Peyer's patch (tissue), 4 donors: ENCODE measurements around the gene AFDN. TPM values are rescaled to one million over a fixed set of nuclear protein-coding genes. Genes with fewer than 3 reads are reported as not detected.
A peak's percentile ranks its signal among the peaks of the same experiment; 100 is the strongest.

Experiments used
- DNase-seq, 3 donors: peaks; one replicate each; pipeline ENCODE4 v3.0.0-alpha.2; 2017 to 2019
- H3K27ac ChIP-seq, 4 donors: fragments of 200-600 bp; sonication (generic); one replicate each; pipeline ENCODE4 v1.5.1; 2016 to 2019
- H3K27me3 ChIP-seq, 2 donors: fragments of 200-600 bp; sonication (generic); one replicate each; pipeline ENCODE4 v1.5.1; 2019
- H3K36me3 ChIP-seq, 3 donors: fragments of 200-600 bp; sonication (generic); one replicate each; pipeline ENCODE4 v1.5.1; 2016 to 2019
- H3K4me1 ChIP-seq, 4 donors: fragments of 200-600 bp; sonication (generic); one replicate each; pipeline ENCODE4 v1.5.1; 2016 to 2019
- H3K4me3 ChIP-seq, 4 donors: fragments of 200-600 bp; sonication (generic); 1 replicate in 3 of 4; 2 replicates in 1 of 4; pipeline ENCODE4 v1.5.1; 2016 to 2019; ENCODE audit warnings: mild to moderate bottlenecking in 1 of 4
- H3K9me3 ChIP-seq, 4 donors: fragments of 200-600 bp; sonication (generic); one replicate each; pipeline ENCODE4 v1.5.1; 2016 to 2019; ENCODE audit warnings: mild to moderate bottlenecking in 1 of 4
- POLR2A ChIP-seq, 2 donors: fragments of 450-650 bp; IDR thresholded peaks; one replicate each; pipeline ENCODE4 v1.5.1; 2017; ENCODE audit warnings: antibody characterized with exemption in 2 of 2, mild to moderate bottlenecking in 2 of 2, moderate library complexity in 2 of 2
- total RNA-seq, 4 donors: library from RNA; depleted of rRNA; stranded (reverse); fragments of >200 nt; gene quantifications; one replicate each; pipeline ENCODE4 v1.1.0, GENCODE V29; 2016
- TF ChIP-seq, protein P1 (sequence below), 6 experiments: fragments of 450-650 bp in 4 of 6; fragments of 200-600 bp in 2 of 6; sonication (generic) in 1 of 6; IDR thresholded peaks; one replicate each; pipeline ENCODE4 v1.5.1; 2017 to 2019; ENCODE audit warnings: antibody characterized with exemption in 6 of 6, mild to moderate bottlenecking in 3 of 6, moderate library complexity in 1 of 6

The AFDN gene
- total RNA-seq, 4 donors from 2014 or later: 265 to 326 (median 313) TPM

DNA sequence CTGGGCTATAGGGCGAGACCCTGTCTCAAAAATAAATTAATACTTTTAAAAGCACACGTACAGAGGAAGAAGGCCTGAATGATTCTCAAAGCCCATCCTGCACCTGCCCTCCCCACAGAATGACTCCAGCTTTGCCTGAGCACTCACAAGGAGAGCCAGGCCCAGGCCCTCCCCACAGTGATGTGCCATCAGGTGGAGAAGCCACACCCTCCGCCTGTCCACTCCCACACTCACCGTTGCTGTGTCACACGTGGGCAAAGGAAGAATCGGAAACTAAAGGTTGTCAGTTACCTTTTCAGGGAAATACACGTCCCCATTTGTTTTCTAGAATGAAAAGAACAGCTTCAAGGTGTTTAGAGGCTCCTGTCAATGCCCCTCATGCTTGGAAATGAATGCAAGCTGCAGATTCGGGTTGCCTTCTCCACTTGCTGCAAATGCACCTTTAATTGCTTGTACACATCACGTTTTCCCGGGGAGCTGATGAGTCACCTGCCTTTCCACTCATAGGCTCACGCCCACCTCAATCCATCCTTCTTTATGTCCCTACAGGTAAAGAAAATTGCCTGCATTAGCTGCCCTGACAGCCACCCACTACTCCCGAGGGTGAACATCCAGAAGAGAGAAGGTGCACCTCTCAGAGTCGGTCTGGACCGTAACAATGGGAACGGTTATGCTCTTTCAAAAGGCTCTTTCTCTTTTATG is 45.5 kb upstream of the AFDN start:
- Histone ChIP-seq H3K27ac (no peak overlapping the region), H3K4me1 (peaks cover 0 to 17% (median 0%) of the 10 kb centered on the region in 4 donors), H3K9me3 (no peaks in the 10 kb centered on the region), H3K36me3 (no peaks in the 10 kb centered on the region), H3K27me3 (no peaks in the 10 kb centered on the region), H3K4me3 (no peak overlapping the region)
- TF ChIP-seq, protein P1, sequence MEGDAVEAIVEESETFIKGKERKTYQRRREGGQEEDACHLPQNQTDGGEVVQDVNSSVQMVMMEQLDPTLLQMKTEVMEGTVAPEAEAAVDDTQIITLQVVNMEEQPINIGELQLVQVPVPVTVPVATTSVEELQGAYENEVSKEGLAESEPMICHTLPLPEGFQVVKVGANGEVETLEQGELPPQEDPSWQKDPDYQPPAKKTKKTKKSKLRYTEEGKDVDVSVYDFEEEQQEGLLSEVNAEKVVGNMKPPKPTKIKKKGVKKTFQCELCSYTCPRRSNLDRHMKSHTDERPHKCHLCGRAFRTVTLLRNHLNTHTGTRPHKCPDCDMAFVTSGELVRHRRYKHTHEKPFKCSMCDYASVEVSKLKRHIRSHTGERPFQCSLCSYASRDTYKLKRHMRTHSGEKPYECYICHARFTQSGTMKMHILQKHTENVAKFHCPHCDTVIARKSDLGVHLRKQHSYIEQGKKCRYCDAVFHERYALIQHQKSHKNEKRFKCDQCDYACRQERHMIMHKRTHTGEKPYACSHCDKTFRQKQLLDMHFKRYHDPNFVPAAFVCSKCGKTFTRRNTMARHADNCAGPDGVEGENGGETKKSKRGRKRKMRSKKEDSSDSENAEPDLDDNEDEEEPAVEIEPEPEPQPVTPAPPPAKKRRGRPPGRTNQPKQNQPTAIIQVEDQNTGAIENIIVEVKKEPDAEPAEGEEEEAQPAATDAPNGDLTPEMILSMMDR (IDR thresholded peaks at IDR 0.05): no peak
- TF ChIP-seq POLR2A (IDR thresholded peaks at IDR 0.05): no peak
- DNase-seq: no peak

DNA sequence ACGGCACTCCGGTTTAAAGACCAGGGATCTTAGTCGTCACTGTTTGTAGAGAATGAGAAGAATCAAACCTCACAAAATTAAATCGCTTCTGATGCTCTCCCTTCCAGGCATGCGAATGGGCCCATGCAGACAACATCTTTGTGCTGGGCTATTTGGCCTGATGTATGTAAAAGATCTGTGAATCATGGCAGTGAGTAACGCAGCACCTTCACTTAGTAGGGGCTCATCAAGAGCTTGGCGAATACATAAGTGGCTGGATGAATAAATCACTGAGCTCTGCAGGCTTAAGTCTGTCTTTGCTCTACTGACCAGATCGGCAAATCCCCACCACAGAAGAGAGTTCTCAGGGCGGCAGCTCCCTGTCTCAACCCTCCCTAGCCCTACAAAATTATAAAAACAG is 44.8 kb upstream of the AFDN start:
- DNase-seq: no peak
- no peaks in the 10 kb centered on the region for H3K27me3 ChIP-seq
- no peak overlapping the region for H3K4me3 ChIP-seq
- no peaks in the 10 kb centered on the region for H3K9me3 ChIP-seq
- no peaks in the 10 kb centered on the region for H3K36me3 ChIP-seq
- no peak overlapping the region for H3K27ac ChIP-seq
- TF ChIP-seq, protein P1 (IDR thresholded peaks at IDR 0.05): no peak
- TF ChIP-seq POLR2A (IDR thresholded peaks at IDR 0.05): no peak
- H3K4me1 ChIP-seq: peaks cover 0 to 15% (median 0%) of the 10 kb centered on the region in 4 donors

DNA sequence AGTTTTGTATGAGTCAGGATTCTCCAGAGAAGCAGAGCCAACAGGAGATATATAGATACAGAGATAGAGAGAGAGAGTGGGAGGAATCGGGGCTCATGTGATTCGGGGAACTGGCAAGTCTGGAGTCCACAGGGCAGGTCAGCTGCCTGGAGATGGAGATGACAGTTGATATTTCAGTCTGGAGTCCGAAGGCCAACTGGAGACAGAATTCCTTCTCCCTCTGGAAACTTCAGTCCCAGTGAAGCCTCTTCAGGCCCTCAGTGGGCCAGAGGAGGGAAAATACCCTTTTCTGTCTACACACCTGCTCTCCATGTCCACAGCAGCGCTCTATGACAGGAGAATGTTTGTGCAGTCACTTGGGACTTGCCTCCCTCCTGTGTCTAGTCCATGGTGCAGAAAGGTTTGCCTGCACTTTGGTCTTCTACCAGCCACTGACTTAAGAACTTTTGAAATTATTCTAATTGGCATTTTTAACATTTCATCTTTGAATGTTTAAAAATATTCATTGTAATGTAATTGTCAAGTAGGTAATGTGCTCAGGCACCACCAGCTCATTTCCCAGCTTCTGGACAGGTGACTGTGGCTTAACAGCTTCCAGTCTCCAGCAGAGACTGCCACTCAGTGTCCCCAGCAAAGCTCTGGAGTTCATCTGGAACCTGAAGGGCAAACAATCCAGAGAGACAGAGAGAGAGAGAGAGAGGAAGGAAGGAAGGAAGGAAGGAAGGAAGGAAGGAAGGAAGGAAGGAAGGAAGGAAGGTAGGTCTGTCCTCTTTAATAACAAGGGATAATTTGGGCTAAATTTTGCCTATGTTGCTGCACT is 43.8 kb upstream of the AFDN start:
- H3K36me3 ChIP-seq: no peaks in the 10 kb centered on the region
- H3K9me3 ChIP-seq: no peaks in the 10 kb centered on the region
- TF ChIP-seq, protein P1 (IDR thresholded peaks at IDR 0.05): no peak
- no peak for TF ChIP-seq POLR2A (IDR thresholded peaks at IDR 0.05)
- no peaks in the 10 kb centered on the region for H3K27me3 ChIP-seq
- no peak overlapping the region for H3K4me3 ChIP-seq
- peak in 1 of 3 donors; percentile 67 for DNase-seq
- H3K4me1 ChIP-seq: peaks cover 0 to 24% (median 0%) of the 10 kb centered on the region in 4 donors
- H3K27ac ChIP-seq: peak overlapping the region in 2 of 4 donors; percentile 23 to 59

DNA sequence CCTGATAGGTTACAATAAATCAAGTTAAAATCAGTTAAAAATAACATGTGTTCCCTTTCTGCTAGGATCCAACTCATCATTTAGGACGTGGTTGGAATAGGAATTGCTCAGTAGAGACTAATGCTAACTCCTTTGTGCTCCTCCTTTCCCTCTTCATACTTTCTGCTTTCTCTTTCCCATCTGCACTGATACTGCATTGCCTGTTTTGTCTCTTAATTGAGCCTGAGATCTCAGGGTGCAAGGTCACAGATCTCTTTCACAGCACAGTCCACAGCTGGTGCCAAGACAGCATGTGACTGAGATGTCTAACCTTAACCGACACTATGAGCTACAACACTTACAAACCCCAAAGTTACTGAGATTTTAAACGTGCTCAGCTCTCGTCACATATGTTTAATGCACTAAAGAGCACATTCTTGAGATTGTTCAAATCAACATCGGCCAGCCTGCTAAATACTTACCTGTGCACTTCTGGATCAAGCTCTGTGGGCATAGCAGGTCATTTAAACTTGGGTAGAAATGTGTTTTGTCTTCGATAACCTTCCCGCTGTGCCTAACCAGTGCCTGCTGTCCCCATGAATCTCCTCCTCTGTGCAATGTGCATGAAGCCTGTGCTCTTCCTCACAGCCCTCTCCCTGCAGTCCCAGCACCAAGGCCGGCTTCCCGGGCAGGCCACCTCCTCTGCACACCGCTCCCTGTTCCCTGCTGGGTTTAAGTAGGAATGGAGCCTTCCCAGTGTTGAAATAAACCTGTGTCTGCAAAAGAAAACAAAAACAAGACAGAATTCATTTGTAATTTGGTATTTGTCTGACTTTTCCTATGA is 39.6 kb upstream of the AFDN start:
- H3K4me3 ChIP-seq: no peak overlapping the region
- H3K27me3 ChIP-seq: no peaks in the 10 kb centered on the region
- peak overlapping the region in 1 of 4 donors; percentile 40 for H3K27ac ChIP-seq
- no peak for TF ChIP-seq POLR2A (IDR thresholded peaks at IDR 0.05)
- TF ChIP-seq, protein P1 (IDR thresholded peaks at IDR 0.05): no peak
- DNase-seq: no peak
- peaks cover 0 to 39% (median 0%) of the 10 kb centered on the region in 4 donors for H3K4me1 ChIP-seq
- no peaks in the 10 kb centered on the region for H3K9me3 ChIP-seq
- H3K36me3 ChIP-seq: no peaks in the 10 kb centered on the region

DNA sequence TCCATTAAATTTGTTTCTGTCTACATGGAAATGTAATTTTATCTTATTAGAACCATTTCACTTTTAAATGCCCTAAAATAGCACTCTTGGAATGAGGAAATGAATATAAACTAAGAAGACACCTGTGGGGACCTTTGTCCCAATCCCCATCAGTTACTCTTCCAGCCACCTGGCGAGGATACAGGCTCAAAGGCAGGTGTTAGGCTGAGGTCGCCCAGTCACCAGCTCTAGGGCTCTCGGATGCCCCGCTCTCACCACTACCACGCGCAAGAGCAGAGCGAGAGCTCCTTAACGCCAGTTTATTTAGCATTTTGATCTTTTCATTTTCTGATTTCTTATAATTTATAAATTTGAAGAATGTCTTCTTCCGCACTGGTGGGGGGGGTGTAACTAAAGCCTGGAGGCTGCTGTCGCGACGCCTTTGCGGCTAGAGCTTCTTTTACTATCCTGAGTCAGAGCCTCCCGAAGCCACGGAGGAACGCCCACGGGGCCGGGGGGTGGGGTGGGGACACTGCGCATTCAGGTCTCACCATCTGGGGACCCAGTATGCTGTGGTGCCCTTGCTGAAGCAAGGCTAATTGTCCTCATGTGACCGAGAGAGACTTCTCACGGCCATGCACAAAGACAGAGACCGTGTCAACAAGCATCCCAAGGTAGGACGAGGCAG is 38.7 kb upstream of the AFDN start:
- TF ChIP-seq, protein P1 (IDR thresholded peaks at IDR 0.05): no peak
- no peak for TF ChIP-seq POLR2A (IDR thresholded peaks at IDR 0.05)
- Histone ChIP-seq H3K9me3 (no peaks in the 10 kb centered on the region), H3K27ac (no peak overlapping the region), H3K27me3 (no peaks in the 10 kb centered on the region), H3K4me3 (no peak overlapping the region), H3K36me3 (no peaks in the 10 kb centered on the region), H3K4me1 (peaks cover 0 to 42% (median 0%) of the 10 kb centered on the region in 4 donors)
- DNase-seq: no peak
